ENCODE data around the gene SLC15A3.
"Not testable (repeated sequence)": the region's sequence is repeated elsewhere in the genome, so short reads cannot be mapped to it uniquely, and the experiment has no call there.

The SLC15A3 gene

GRCh38 chr11:60974726-60975125 lies 22.8 kb upstream of the SLC15A3 start:
- no peak for DNase-seq (ENCODE audit: low read depth, low spot score)

- not testable (repeated sequence) for DNase-seq (ENCODE audit: low read depth, low spot score)
Observed at GRCh38 chr11:60974316-60974715, 22.3 kb upstream of the SLC15A3 start.

GRCh38 chr11:60973699-60974098 lies 21.7 kb upstream of the SLC15A3 start:
- no peak for DNase-seq (ENCODE audit: low read depth, low spot score)

GRCh38 chr11:60972182-60973030 lies 20.4 kb upstream of the SLC15A3 start:
- DNase-seq (ENCODE audit: low read depth, low spot score): no peak

- no peak for DNase-seq (ENCODE audit: low read depth, low spot score)
Observed at GRCh38 chr11:60971520-60971919, 19.5 kb upstream of the SLC15A3 start, which contains the start of gene CD6. Gene CD6 (plus strand): TSS chr11:60971680. CDS start chr11:60971866, 186 bp downstream.

- no peak for DNase-seq (ENCODE audit: low read depth, low spot score)
Observed at GRCh38 chr11:60970890-60971289, 18.9 kb upstream of the SLC15A3 start.

GRCh38 chr11:60970369-60970774 lies 18.4 kb upstream of the SLC15A3 start:
- DNase-seq (ENCODE audit: low read depth, low spot score): no peak

GRCh38 chr11:60968223-60968622 lies 16.2 kb upstream of the SLC15A3 start:
- DNase-seq (ENCODE audit: low read depth, low spot score): no peak

- DNase-seq (ENCODE audit: low read depth, low spot score): no peak
Observed at GRCh38 chr11:60966890-60967289, 14.9 kb upstream of the SLC15A3 start.

GRCh38 chr11:60964801-60965200 lies 12.8 kb upstream of the SLC15A3 start:
- DNase-seq (ENCODE audit: low read depth, low spot score): no peak

GRCh38 chr11:60960405-60960804 lies 8.4 kb upstream of the SLC15A3 start:
- no peak for DNase-seq (ENCODE audit: low read depth, low spot score)

GRCh38 chr11:60959431-60959830 lies 7.5 kb upstream of the SLC15A3 start:
- DNase-seq (ENCODE audit: low read depth, low spot score): no peak

GRCh38 chr11:60957188-60957587 lies 5.2 kb upstream of the SLC15A3 start:
- no peak for DNase-seq (ENCODE audit: low read depth, low spot score)

- no peak for DNase-seq (ENCODE audit: low read depth, low spot score)
Observed at GRCh38 chr11:60955571-60955970, 3.6 kb upstream of the SLC15A3 start.

- DNase-seq (ENCODE audit: low read depth, low spot score): no peak
Observed at GRCh38 chr11:60954421-60954820, 2.4 kb upstream of the SLC15A3 start.

- DNase-seq (ENCODE audit: low read depth, low spot score): no peak
Observed at GRCh38 chr11:60953781-60954180, 1.8 kb upstream of the SLC15A3 start.

GRCh38 chr11:60952742-60953170 lies 780 bp upstream of the SLC15A3 start:
- DNase-seq (ENCODE audit: low read depth, low spot score): no peak

- DNase-seq (ENCODE audit: low read depth, low spot score): no peak
Observed at GRCh38 chr11:60951606-60951903, 421 bp downstream of the SLC15A3 start.

GRCh38 chr11:60950933-60951605 lies 907 bp downstream of the SLC15A3 start:
- DNase-seq (ENCODE audit: low read depth, low spot score): no peak

- DNase-seq (ENCODE audit: low read depth, low spot score): no peak
Observed at GRCh38 chr11:60950024-60950423, 2.0 kb downstream of the SLC15A3 start.

- DNase-seq (ENCODE audit: low read depth, low spot score): no peak
Observed at GRCh38 chr11:60948250-60948649, 3.7 kb downstream of the SLC15A3 start.

GRCh38 chr11:60947700-60948099 lies 4.3 kb downstream of the SLC15A3 start:
- DNase-seq (ENCODE audit: low read depth, low spot score): no peak

- DNase-seq (ENCODE audit: low read depth, low spot score): no peak
Observed at GRCh38 chr11:60946601-60947264, 5.2 kb downstream of the SLC15A3 start.
